NB4 (cell line): Measurements from ENCODE around the gene HFE.

ENCODE experiments used
- DNase-seq: peaks from one replicate; pipeline ENCODE4 v3.0.0; 2010; ENCODE audit warnings: low read depth
- H3K4me3 ChIP-seq: one replicate; pipeline ENCODE4 v1.5.1; 2011; ENCODE audit warnings: mild to moderate bottlenecking, low read depth, low read length, moderate library complexity
- MYC ChIP-seq: IDR thresholded peaks from 2 replicates; pipeline ENCODE4 v1.6.1; 2011; ENCODE audit warnings: low read depth, low read length
- POLR2A ChIP-seq: IDR thresholded peaks from 2 replicates; pipeline ENCODE4 v1.6.1; 2011; ENCODE audit warnings: mild to moderate bottlenecking; ENCODE audit not compliant: insufficient read length; ENCODE audit errors: extremely low read depth
- TF ChIP-seq, protein P1 (sequence below): IDR thresholded peaks from 2 replicates; pipeline ENCODE4 v1.6.1; 2011; ENCODE audit warnings: low read depth, low read length
- TF ChIP-seq, protein P2 (sequence below): IDR thresholded peaks from one replicate; pipeline ENCODE4 v1.5.1; 2012; ENCODE audit warnings: low read depth, low read length

HFE gene

DNA sequence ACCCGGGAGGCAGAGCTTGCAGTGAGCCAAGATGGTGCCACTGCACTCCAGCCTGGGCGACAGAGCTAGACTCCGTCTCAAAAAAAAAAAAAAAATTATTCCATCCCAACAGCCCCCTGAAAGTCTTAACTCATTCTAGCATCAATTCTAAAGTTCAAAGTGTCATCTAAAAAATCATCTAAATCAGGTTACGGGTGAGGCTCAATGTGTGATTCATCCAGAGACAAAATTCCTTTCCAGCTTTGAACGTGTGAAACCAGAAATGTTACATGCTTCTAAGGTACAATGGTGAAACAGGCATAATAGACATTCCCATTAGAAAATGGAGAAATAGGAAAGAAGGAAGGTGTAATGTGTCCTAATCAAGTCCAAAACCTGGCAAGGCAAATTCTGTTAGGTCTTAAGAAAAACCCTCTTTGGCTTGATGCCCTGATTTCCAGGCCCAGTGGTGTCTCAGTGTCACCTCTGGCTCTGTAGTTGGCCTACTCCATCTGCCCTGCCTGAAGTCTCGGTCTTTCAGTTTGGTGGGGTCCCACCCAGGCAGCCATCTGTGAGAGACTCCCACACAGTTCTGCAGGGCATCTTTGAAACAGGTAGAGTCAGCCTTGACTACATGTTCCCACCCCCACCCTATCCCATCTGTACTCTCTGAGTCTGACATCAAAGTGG, 43.5 kb downstream of the HFE start:
- no peak for DNase-seq
- H3K4me3 ChIP-seq: no peak overlapping the region
- TF ChIP-seq, protein P1, sequence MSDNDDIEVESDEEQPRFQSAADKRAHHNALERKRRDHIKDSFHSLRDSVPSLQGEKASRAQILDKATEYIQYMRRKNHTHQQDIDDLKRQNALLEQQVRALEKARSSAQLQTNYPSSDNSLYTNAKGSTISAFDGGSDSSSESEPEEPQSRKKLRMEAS: no peak
- TF ChIP-seq MYC: no peak
- TF ChIP-seq, protein P2, sequence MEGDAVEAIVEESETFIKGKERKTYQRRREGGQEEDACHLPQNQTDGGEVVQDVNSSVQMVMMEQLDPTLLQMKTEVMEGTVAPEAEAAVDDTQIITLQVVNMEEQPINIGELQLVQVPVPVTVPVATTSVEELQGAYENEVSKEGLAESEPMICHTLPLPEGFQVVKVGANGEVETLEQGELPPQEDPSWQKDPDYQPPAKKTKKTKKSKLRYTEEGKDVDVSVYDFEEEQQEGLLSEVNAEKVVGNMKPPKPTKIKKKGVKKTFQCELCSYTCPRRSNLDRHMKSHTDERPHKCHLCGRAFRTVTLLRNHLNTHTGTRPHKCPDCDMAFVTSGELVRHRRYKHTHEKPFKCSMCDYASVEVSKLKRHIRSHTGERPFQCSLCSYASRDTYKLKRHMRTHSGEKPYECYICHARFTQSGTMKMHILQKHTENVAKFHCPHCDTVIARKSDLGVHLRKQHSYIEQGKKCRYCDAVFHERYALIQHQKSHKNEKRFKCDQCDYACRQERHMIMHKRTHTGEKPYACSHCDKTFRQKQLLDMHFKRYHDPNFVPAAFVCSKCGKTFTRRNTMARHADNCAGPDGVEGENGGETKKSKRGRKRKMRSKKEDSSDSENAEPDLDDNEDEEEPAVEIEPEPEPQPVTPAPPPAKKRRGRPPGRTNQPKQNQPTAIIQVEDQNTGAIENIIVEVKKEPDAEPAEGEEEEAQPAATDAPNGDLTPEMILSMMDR: no peak
- TF ChIP-seq POLR2A: no peak

DNA sequence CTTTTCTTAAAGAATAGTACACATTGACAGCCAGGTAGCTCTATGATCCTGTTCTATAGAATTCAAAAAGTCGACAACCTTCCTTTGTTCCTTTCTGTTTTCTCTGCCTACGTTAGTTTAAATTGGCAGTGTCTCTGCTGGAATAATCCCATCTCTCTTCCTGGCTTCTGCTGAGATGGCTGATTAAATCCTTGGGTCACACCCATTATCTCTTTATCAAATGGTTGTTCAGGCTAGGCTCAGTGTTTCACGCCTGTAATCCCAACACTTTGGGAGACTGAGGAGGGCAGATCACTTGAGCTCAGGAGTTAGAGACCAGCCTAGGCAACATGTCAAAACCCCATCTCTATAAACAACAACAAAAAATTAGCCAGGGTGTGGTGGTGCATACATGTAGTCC, 44.4 kb downstream of the HFE start:
- TF ChIP-seq POLR2A (no peak), MYC (no peak)
- TF ChIP-seq, protein P1: no peak
- TF ChIP-seq, protein P2: no peak
- no peak overlapping the region for H3K4me3 ChIP-seq
- DNase-seq: no peak

DNA sequence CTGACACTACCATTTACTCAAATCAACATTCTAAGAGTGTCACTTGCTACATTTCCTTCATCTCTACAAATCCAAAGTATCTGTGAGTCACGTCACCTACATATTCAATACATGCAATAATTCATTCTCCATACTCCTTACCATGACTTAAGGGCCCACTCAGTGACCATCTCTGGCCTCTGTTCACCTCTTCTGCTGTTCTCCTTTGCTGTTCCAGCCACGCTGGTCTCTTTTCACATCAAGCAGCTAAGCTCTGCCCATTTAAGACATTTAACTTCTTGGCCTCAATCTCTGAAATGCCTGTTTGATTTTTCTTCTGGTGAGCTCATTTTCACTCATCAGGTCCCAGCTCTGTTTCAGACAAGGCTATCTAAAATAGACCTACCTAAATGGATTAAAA, 46.5 kb downstream of the HFE start:
- H3K4me3 ChIP-seq: no peak overlapping the region
- no peak for TF ChIP-seq MYC
- TF ChIP-seq, protein P1: no peak
- no peak for TF ChIP-seq POLR2A
- TF ChIP-seq, protein P2: no peak
- DNase-seq: no peak

DNA sequence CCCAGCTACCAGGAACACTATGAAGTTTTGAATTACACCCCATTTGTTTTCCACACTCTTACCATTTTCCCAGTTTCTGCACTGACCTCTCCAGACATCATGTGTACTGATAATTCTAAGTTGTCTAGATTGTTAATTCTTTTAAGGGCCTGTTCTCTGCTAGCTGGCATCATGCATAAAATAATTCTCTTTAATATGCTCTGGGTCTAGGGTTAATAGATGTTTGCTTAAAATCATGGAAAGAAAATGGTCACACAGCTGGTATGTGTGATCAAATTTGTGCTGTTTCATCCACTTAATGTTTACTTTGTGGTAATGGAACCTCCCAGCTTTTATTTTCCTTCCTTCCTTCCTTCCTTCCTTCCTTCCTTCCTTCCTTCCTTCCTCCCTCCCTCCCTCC, 49.1 kb downstream of the HFE start:
- no peak for TF ChIP-seq POLR2A
- TF ChIP-seq, protein P2: no peak
- TF ChIP-seq, protein P1: no peak
- TF ChIP-seq MYC: no peak
- no peak for DNase-seq
- no peak overlapping the region for H3K4me3 ChIP-seq

DNA sequence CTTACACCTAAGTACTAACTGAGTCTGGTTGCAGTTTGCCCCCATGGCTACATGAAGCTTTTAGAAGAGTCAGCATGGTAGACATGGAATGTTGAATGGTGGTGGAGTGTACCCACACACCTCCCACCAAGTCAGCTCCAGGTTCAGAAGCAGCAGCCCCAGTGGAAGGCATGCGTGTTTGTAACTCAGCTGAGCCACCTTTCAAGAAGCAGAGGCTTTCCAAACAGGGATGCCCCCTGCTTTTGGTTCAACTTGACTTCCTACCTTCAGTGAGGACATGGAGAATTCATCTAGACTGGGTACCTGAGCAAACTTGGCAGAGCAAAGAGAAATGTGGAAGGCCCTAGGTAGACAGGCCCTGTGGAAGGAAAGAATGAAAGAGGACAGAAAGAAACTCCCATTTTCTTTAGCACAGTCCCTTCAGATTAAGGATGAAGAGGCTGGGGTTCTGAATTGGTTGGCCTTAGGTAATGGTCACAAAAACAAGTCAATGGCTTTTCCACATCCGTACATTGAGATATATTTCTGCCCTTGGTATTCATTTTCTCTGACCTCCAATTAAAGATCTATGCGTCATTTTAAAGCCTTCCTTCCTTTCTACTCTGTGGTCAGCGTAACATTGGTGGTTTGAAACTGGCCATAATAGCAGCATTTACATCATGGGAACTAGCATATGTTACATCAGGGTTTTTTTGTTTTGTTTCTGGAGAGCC, 53.2 kb downstream of the HFE start:
- DNase-seq: no peak
- no peak overlapping the region for H3K4me3 ChIP-seq
- TF ChIP-seq, protein P2: no peak
- TF ChIP-seq, protein P1: no peak
- TF ChIP-seq MYC (no peak), POLR2A (no peak)
